ENCODE data around the gene MOCOS. TPM values are rescaled to one million over a fixed set of nuclear protein-coding genes. Genes with fewer than 3 reads are reported as not detected.

The MOCOS gene
- total RNA-seq, 2 experiments from 2014 or later = 0.13 to 0.18 TPM

DNA sequence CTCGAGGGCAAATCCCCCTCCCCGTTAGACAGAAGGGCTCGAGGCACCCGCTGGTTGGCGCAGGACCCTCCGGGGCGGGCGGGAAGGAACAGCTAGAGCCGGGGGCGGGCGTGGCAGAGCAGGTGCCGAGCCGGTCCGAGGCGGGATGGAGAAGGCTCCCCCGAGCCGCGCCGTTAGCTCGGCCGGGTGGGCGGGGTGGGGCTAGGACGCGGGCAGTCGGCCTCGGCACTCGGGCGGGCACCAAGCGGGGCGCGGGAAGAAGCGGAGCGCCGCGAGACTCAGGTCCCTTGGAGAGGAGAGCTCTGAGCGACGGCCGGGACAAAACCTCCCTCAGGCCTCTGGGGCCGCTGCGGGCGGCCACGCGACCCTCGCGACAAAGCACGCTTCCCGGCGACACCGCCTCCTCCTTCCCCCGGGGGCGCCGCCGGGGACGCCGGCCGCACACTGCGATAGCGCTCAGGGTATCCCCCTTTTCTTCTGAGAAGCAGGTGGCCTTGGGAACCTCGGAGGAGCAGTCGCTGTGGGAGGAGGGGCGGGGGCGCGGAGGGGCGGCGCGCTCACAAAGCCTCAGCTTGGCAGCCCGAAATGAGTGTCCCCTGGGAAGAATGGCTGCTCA is 110.9 kb downstream of the MOCOS start:
- Mint-ChIP-seq H3K4me1 (ENCODE audit: low read depth) (no peaks in the 10 kb centered on the region), H3K36me3 (ENCODE audit: low read depth) (no peaks in the 10 kb centered on the region), H3K27ac (no peak overlapping the region), H3K4me3 (no peak overlapping the region), H3K9me3 (no peaks in the 10 kb centered on the region), H3K27me3 (peaks cover 17% of the 10 kb centered on the region)
- ATAC-seq = peak; percentile 19
- intact Hi-C loops (cut with micrococcal nuclease) = no loop called here
- ChIA-PET POLR2A (no interaction called here), CTCF (interaction anchor here (2.1 to 3.1 kb wide), 2 partner anchors 14 to 203 kb away, joined by 4 to 9 read pairs; no protein-coding TSS in a partner anchor)
- TF ChIP-seq, protein P1, sequence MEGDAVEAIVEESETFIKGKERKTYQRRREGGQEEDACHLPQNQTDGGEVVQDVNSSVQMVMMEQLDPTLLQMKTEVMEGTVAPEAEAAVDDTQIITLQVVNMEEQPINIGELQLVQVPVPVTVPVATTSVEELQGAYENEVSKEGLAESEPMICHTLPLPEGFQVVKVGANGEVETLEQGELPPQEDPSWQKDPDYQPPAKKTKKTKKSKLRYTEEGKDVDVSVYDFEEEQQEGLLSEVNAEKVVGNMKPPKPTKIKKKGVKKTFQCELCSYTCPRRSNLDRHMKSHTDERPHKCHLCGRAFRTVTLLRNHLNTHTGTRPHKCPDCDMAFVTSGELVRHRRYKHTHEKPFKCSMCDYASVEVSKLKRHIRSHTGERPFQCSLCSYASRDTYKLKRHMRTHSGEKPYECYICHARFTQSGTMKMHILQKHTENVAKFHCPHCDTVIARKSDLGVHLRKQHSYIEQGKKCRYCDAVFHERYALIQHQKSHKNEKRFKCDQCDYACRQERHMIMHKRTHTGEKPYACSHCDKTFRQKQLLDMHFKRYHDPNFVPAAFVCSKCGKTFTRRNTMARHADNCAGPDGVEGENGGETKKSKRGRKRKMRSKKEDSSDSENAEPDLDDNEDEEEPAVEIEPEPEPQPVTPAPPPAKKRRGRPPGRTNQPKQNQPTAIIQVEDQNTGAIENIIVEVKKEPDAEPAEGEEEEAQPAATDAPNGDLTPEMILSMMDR (IDR thresholded peaks at IDR 0.05) = no peak
- peak; percentile 7 for DNase-seq

DNA sequence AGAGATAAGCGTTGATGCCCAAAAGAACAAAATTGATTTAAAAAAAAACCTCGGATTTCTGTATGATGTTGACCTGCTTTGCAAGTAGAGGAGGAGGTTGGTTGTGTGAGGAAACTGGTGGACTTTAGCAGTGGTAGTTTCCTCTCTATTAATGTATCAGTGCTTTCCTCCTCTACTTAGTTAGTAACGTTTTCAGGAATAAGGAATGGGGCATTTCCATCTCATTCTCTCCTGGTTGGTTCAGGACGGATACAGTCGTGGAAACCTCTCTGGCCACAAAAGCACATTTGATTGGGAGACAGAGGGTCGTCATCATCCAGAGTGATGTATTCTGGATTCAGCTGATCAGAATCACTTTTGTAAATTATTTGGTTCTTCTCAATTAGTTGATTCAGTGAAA is 111.7 kb downstream of the MOCOS start:
- Mint-ChIP-seq H3K27ac (no peak overlapping the region), H3K27me3 (peaks cover 21% of the 10 kb centered on the region), H3K9me3 (no peaks in the 10 kb centered on the region), H3K36me3 (ENCODE audit: low read depth) (no peaks in the 10 kb centered on the region), H3K4me3 (no peak overlapping the region), H3K4me1 (ENCODE audit: low read depth) (no peaks in the 10 kb centered on the region)
- POLR2A ChIA-PET = no interaction called here
- TF ChIP-seq, protein P1 (IDR thresholded peaks at IDR 0.05) = no peak
- intact Hi-C loops (cut with micrococcal nuclease) = no loop called here
- ATAC-seq (no peak), DNase-seq (no peak)
- CTCF ChIA-PET = interaction anchor here (2.1 to 3.1 kb wide), 2 partner anchors 15 to 203 kb away, joined by 4 to 9 read pairs; no protein-coding TSS in a partner anchor

DNA sequence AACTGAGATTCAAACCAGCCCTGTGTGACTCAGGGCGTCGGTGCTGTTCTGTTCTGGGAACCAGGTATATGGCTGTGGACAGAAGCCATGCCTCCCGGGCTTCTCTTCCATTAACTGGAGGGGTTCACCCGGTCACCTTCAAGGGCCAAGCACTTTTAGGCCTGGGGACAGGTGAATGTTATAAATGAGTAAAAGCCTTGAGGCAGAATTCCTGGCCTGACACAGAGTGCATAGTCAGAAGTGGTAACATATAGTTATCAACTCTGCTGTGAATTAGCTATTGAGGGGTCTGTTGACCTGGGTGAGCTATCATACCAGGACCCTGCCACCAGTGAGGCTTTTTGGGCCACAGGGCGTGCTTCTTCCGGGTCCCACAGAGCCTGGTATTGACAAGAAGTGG is 112.9 kb downstream of the MOCOS start:
- DNase-seq (no peak), ATAC-seq (no peak)
- Mint-ChIP-seq H3K27ac (no peak overlapping the region), H3K27me3 (peaks cover 24% of the 10 kb centered on the region), H3K36me3 (ENCODE audit: low read depth) (no peaks in the 10 kb centered on the region), H3K4me3 (no peak overlapping the region), H3K4me1 (ENCODE audit: low read depth) (no peaks in the 10 kb centered on the region), H3K9me3 (no peaks in the 10 kb centered on the region)
- ChIA-PET POLR2A (no interaction called here), CTCF (interaction anchor here (3.1 kb wide), 1 partner anchor 16 kb away, joined by 9 read pairs; no protein-coding TSS in a partner anchor)
- intact Hi-C loops (cut with micrococcal nuclease) = loop anchor here (10.0 kb wide), 1 partner anchor 275 kb away; no protein-coding TSS in a partner anchor
- TF ChIP-seq, protein P1 (IDR thresholded peaks at IDR 0.05) = no peak

DNA sequence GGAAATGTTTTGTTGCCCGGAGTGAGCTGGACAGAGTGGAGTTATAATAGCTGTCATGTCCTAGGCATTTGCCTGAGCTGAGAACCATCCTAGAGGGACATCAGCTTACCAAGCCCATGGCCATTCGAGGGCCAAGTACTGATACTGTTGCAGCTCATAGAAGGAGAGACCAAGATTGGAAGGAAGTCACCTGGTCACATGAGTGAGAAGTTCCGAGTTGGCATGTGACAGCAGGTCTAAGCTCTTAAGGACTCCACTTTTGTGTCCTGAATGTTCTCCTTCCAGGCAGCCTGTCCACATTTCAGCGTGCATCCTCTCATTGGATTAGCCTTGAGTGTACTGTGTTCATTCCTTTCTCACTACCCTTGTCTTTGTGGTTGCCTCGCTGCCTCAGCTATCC is 114.6 kb downstream of the MOCOS start:
- H3K27me3 Mint-ChIP-seq = peaks cover 33% of the 10 kb centered on the region
- TF ChIP-seq, protein P1 (IDR thresholded peaks at IDR 0.05) = no peak
- intact Hi-C loops (cut with micrococcal nuclease) = loop anchor here (10.0 kb wide), 1 partner anchor 273 kb away; no protein-coding TSS in a partner anchor
- no peak for DNase-seq
- no peak for ATAC-seq
- no peaks in the 10 kb centered on the region for H3K9me3 Mint-ChIP-seq
- no peak overlapping the region for H3K27ac Mint-ChIP-seq
- no peaks in the 10 kb centered on the region for H3K4me1 Mint-ChIP-seq (ENCODE audit: low read depth)
- ChIA-PET CTCF (interaction anchor here (1.0 kb wide), 1 partner anchor 14 kb away, joined by 3 read pairs; no protein-coding TSS in a partner anchor), POLR2A (no interaction called here)
- no peak overlapping the region for H3K4me3 Mint-ChIP-seq
- H3K36me3 Mint-ChIP-seq (ENCODE audit: low read depth) = no peaks in the 10 kb centered on the region

DNA sequence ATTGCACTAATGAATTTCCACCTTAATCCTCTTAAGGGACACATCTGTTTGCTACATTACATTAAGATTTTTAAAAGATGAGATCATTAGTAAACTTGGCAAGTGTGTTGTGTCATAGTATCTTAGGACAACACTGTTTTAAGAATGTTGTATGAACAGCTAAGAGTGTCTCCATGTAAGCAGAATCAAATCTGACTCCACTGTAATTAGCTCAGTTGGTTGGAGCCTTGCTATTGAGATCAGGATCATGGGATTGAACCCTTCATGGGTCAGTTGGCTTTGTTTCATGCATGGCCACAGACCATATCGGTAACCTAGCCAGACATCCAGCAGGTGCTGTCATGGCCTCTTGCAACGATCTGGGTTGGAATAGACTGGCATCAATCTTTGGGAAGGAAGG is 115.4 kb downstream of the MOCOS start:
- H3K9me3 Mint-ChIP-seq = no peaks in the 10 kb centered on the region
- intact Hi-C loops (cut with micrococcal nuclease) = loop anchor here (10.0 kb wide), 1 partner anchor 272 kb away; no protein-coding TSS in a partner anchor
- POLR2A ChIA-PET = interaction anchor here (0.5 kb wide), 1 partner anchor 920 kb away, joined by 3 read pairs; no protein-coding TSS in a partner anchor
- CTCF ChIA-PET = no interaction called here
- H3K36me3 Mint-ChIP-seq (ENCODE audit: low read depth) = no peaks in the 10 kb centered on the region
- H3K27me3 Mint-ChIP-seq = peaks cover 33% of the 10 kb centered on the region
- no peak overlapping the region for H3K27ac Mint-ChIP-seq
- ATAC-seq = no peak
- no peaks in the 10 kb centered on the region for H3K4me1 Mint-ChIP-seq (ENCODE audit: low read depth)
- no peak for DNase-seq
- no peak overlapping the region for H3K4me3 Mint-ChIP-seq
- TF ChIP-seq, protein P1 (IDR thresholded peaks at IDR 0.05) = no peak

Measured in activated CD8-positive, alpha-beta T cell treated with anti-CD3 and anti-CD28 coated beads for 36 hours (primary cell).